Dermis microvascular lymphatic vessel endothelial cell (primary cell): ENCODE measurements around the gene TNRC18. TPM values are rescaled to one million over a fixed set of nuclear protein-coding genes. Genes with fewer than 3 reads are reported as not detected.
A peak's percentile ranks its signal among the peaks of the same experiment; 100 is the strongest.
"Not testable (repeated sequence)": the region's sequence is repeated elsewhere in the genome, so short reads cannot be mapped to it uniquely, and the experiment has no call there.

ENCODE experiments used
- DNase-seq, 2 donors: peaks; one replicate each; pipeline versions ENCODE4 v3.0.0 to v3.0.0-alpha.2; 2010; ENCODE audit warnings: low read depth in 2 of 2
- total RNA-seq: library from RNA; depleted of rRNA; stranded (reverse); fragments of >200 nt; gene quantifications from 2 replicates; pipeline ENCODE4 v1.2.1, GENCODE V29; 2014

The TNRC18 gene
- total RNA-seq, 1 donor from 2014 or later, result 16.6 TPM

GRCh38 chr7:5380350-5381070 is 43.1 kb downstream of the TNRC18 start:
- no peak for DNase-seq

- no peak for DNase-seq
These were observed 44.1 kb downstream of the TNRC18 start for GRCh38 chr7:5379546-5379945.

GRCh38 chr7:5377816-5378215 is 45.8 kb downstream of the TNRC18 start:
- DNase-seq, result no peak

- no peak for DNase-seq
These were observed 46.4 kb downstream of the TNRC18 start for GRCh38 chr7:5377279-5377678.

DNA sequence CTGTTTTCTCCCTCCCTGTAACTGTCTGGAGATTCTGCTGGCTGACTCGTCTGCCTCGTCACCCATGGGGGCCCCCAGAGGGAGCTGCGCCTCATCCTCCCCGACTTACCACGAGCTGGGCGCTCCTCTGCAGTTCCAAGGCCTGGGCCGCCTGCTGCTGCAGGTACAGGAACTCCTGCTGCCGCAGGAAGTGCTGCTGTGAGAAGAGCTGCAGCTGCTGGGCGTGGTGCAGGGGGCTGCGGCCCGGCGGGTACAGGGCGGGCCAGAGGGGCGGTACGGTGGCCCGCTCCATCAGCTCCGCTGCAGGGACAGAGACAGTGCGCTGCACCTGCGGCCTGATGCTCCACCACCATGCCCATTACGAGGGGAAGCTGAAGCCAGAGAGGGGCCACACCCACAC is 47.7 kb downstream of the TNRC18 start:
- no peak for DNase-seq

GRCh38 chr7:5374464-5374863 is 49.2 kb downstream of the TNRC18 start:
- no peak for DNase-seq

DNA sequence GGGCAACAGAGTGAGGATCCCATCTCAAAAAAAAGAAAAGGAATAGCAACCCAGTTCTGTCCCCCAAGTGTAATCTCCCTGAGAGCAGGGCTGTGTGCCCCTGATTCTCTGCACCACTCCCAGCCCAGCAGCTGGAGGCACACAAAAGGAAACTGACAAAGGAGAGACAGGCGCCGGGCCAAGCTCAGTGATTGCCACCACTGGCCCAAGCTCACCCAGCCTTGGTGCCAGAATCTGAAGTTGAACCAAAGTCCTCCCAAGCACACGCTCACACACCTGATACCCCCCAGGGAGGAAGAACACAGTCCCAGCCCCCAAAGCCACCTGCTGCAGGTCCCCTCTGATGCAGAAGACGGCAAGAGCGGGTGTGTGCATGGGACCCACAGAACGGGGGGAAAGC is 50.3 kb downstream of the TNRC18 start:
- DNase-seq, result no peak

GRCh38 chr7:5370454-5371353 is 52.9 kb downstream of the TNRC18 start:
- DNase-seq, result no peak

DNA sequence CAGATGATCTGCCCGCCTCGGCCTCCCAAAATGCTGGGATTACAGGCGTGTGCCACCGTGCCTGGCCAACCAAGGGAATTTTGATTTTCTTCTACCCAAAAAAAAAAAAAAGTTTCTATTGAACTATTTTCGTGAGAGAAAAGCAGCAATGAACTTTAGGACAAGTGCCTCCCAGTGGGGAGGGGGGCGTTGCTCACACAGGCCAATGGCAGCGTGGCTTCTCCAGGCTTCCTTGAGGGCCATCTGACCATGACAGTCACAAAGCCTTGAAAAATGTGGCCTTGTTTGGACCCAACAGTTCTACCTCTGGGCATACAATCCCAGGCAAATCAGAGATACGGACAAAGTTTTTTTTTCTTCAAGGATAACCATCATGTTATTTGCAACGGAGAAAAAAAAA is 56.0 kb downstream of the TNRC18 start:
- DNase-seq, result no peak

DNA sequence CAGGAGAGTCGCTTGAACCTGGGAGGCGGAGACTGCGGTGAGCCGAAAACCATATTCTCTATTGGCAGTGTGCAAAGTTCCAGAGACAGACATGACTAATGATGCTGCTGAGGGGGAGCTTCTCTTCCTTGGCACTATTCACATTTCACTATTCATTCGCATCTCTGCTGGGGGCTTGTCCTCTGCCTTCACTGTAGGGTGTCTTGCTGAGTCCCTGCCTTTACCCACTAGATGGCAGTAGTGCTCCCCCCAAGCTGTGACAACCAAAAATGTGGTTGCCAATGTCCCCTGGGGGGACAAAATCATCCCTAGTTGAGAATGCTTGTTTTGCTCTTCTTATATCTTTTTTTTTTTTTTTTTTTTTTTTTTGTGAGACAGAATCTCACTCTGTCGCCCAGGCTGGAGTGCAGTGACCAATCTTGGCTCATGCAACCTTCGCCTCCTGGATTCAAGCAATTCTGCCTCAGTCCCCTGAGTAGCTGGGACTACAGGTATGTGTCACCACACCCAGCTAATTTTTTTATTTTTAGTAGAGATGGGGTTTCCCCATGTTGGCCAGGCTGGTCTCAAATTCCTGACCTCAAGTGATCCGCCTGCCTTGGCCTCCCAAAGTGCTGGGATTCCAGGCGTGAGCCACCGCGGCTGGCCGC is 57.5 kb downstream of the TNRC18 start:
- peak; percentile 65 to 76 for DNase-seq

DNA sequence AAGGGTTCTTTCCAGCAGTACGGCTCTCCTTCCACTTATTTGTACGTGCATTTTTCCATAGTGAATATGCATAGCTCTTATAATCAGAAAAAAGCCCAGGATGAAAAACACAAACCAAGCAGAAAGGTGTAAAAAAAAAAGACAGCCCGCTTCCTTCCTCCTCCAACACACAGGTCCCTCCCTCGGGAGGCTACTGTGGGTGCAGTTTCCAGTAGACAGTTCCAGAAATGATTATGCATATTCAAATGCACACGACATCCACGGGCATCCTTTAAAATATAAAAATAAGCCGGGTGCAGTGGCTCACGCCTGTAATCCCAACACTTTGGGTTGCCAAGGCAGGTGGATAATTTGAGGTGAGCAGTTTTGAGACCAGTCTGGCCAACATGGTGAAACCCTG is 59.9 kb downstream of the TNRC18 start:
- DNase-seq, result no peak

DNA sequence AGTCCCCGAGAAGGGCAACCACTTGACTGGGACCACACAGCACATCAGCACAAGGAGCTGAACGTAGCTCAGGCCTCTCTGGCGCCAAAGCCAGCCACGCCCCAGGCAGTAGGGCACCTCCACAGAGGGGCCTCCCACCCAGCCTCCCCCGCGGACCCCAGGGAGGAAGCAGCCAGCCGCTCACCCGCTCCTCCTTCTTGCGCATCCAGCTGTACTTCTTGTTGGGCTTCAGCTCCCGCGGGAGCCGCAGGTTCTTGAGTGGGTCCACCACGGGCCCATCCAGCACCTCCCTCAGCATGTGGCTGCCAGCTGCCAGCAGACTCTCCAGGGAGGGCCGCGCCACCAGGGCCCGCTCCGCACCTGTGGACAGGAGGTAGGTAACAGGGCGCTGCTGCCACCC is 61.2 kb downstream of the TNRC18 start:
- no peak for DNase-seq

DNA sequence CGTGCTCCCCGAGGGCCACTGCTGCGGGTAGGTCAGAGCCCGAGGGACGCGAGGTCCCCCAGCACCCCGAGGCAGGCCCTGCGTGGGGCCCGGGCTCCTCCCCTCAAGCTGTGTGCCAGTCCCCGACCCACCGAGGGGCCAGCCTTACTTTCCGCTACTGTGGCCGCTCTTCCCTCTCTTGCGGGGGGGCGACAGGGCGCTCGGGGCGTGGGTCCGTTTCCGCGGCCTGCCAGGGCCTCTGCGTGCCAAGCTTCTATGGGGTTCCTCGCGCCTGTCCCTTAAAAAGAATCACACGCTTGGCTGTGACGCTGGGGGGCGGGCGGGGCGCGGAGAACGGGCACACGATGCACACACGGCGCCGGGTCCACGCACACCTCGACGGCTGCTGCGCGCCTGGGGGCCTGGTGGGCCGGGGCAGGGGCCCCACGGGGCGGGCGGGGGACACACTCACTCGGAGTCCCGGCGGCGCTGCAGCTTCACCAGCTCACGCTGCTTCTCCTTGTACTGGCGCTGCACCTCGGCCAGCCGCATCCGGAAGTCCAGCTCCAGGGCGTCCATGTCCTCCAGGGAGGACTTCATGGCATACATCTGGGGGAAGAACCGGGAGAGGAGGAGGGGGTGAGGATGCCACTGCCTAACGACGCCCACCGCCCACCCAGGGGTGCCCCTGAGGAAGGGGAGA is 62.0 kb downstream of the TNRC18 start:
- no peak for DNase-seq

GRCh38 chr7:5360971-5361370 is 62.7 kb downstream of the TNRC18 start:
- DNase-seq, result no peak

DNA sequence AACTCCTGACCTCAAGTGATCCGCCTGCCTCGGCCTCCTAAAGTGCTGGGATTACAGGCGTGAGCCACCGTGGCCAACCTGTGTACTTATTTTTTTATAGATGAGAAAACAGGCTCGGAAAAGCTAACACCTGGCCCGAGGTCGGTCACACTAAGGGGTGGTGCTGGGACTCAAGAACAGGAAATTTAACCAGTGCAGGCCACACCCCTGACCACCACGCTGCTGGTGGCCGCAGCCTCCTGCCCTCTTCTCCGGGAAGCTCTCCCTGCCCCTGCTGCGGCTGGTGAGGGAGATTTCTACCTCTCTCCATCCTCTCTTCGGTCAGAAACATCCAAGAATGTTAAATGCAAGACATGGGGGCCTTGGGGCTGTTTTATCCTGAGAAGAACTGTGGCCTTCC is 63.2 kb downstream of the TNRC18 start:
- no peak for DNase-seq

GRCh38 chr7:5360021-5360420 is 63.6 kb downstream of the TNRC18 start:
- not testable (repeated sequence) for DNase-seq

DNA sequence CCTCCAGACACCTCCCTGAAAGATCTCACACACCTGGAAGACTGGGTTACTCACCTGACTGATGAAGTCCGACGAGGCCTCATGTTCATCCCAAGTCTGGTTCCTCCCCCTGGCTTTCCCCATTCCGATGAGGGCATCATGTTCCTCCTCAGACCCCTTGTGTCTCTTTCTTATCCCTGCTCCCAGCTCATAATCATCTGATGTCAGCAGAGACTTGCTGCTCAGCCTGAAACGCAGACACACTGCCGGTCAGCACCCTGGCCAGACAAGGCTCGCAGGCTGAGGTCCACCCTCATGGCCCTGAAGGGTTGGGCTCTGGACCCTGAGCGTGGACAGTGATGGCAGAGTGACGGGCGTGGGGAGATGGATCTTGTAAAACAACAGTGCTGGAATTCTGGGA is 64.3 kb downstream of the TNRC18 start:
- DNase-seq, result no peak

DNA sequence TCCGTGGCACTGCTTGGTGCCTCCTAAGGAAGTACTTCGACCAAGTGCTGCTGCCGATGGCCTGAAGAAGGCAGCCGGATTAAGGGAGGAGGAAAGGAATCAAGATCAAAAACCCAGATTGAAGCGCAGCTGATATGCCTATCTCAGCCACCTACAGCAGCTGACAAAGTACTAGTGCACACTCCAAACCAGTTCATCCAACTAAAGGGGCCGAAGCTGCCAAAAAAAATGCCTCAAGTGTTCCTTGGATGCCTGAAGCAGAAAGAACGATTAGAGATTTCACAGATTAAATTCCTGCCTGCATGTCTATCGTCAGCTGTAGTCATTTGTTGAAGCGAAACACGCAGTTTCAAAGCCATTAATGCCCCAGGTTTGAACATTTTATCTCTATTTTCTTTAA is 65.7 kb downstream of the TNRC18 start:
- no peak for DNase-seq

GRCh38 chr7:5356751-5357119 is 66.9 kb downstream of the TNRC18 start:
- DNase-seq, result no peak

- DNase-seq, result no peak
These were observed 69.0 kb downstream of the TNRC18 start for GRCh38 chr7:5354460-5355232.

DNA sequence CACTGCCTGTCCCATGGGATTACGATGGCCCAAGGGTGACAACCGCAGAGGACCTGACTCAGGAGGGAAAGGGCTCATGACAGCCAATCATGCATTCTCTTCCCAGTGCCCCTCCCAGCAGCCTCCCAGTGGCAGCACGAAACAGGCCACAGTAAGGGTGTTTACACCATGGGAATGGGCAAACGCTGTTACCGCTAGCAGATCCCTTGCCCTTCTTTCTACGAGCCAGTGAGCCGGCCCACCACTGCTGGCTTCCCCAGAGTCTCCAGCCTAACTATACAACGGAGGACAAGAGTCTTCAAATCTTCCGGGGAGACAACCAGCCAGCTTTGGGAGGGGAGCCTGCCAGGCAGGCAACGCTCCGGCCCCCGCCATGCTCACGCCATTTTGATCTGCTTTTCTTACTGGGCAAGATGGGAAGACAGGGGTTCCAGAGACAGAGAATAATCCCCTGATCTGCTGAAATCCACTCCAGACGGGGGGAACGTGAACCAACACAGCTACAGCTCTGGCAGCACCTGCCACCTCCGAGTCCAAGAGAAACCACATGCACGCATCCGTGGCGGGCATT is 71.1 kb downstream of the TNRC18 start:
- no peak for DNase-seq
